H1 (cell line): ENCODE results near the gene CCDC71L. TPM values are rescaled to one million over a fixed set of nuclear protein-coding genes. Genes with fewer than 3 reads are reported as not detected.

Experiments
- CTCF ChIA-PET: fragments of 300-600 bp; sonication (Branson Sonifier 250); formaldehyde crosslinking; loops from one replicate; lab custom pipeline; 2021; ENCODE audit not compliant: partially characterized antibody; lab: Charles Lee
- POLR2A ChIA-PET: fragments of 300-600 bp; sonication (Branson Sonifier 250); formaldehyde crosslinking; loops from one replicate; lab custom pipeline; 2021; ENCODE audit warnings: inconsistent platforms; ENCODE audit not compliant: partially characterized antibody; lab: Charles Lee
- DNase-seq, 2 experiments: peaks; one replicate each; pipeline versions ENCODE4 v3.0.0 to v3.0.0-alpha.2; 2010 to 2022; ENCODE audit warnings: low spot score in 2 of 2, low read depth in 1 of 2, mixed read lengths in 1 of 2
- FAIRE-seq: peaks from 2 replicates; lab custom pipeline; 2011; peaks lifted over from hg19 to GRCh38; lab: Jason Lieb, UNC
- H2AFZ ChIP-seq: 2 replicates; pipeline ENCODE4 v1.8.1; 2012; ENCODE audit warnings: low read length, inconsistent platforms
- H2AK5ac ChIP-seq: 2 replicates; pipeline ENCODE4 v1.6.1; 2013; ENCODE audit warnings: low read depth, low read length
- H2BK120ac ChIP-seq: replicated peaks from 2 replicates; pipeline ENCODE3; 2013; ENCODE audit warnings: low read depth, low read length, inconsistent platforms
- H2BK12ac ChIP-seq: 2 replicates; pipeline ENCODE4 v1.6.1; 2013; ENCODE audit warnings: low read depth, low read length
- H2BK15ac ChIP-seq: 2 replicates; pipeline ENCODE4 v1.6.1; 2013; ENCODE audit warnings: low read length
- H2BK20ac ChIP-seq: 2 replicates; pipeline ENCODE4 v1.6.1; 2013; ENCODE audit warnings: low read length
- H2BK5ac ChIP-seq: 2 replicates; pipeline ENCODE4 v1.6.1; 2013; ENCODE audit warnings: low read depth, low read length
- H3K14ac ChIP-seq: 2 replicates; pipeline ENCODE4 v1.6.1; 2013; ENCODE audit warnings: inconsistent platforms; ENCODE audit not compliant: insufficient read length
- H3K18ac ChIP-seq: 2 replicates; pipeline ENCODE4 v1.6.1; 2013; ENCODE audit warnings: low read length; ENCODE audit errors: extremely low read depth
- H3K23ac ChIP-seq: 2 replicates; pipeline ENCODE4 v1.6.1; 2013; ENCODE audit warnings: inconsistent platforms; ENCODE audit not compliant: insufficient read length
- H3K23me2 ChIP-seq: 2 replicates; pipeline ENCODE4 v1.6.1; 2013; ENCODE audit warnings: low read depth, low read length
- H3K27ac ChIP-seq: 2 replicates; pipeline ENCODE4 v1.6.1; 2011; ENCODE audit warnings: low read depth, low read length, inconsistent platforms
- H3K27me3 ChIP-seq, 4 experiments: replicated peaks in 1 of 4; 1 replicate in 1 of 4; 2 replicates in 3 of 4; pipeline versions ENCODE4 v1.6.1 to v1.8.1; 2011 to 2013; ENCODE audit warnings: low read length in 3 of 4, mild to moderate bottlenecking in 3 of 4, inconsistent platforms in 2 of 4, mixed read lengths in 2 of 4, moderate library complexity in 1 of 4; ENCODE audit not compliant: control insufficient read depth in 3 of 4, insufficient read depth in 3 of 4; ENCODE audit errors: extremely low read depth in 1 of 4
- H3K36me3 ChIP-seq, 4 experiments: 2 replicates each; pipeline versions ENCODE4 v1.6.1 to v1.8.1; 2011 to 2013; ENCODE audit warnings: mild to moderate bottlenecking in 4 of 4, low read length in 3 of 4, moderate library complexity in 2 of 4, control low read depth in 1 of 4, inconsistent platforms in 1 of 4; ENCODE audit not compliant: insufficient read depth in 4 of 4, control insufficient read depth in 2 of 4
- H3K4ac ChIP-seq: replicated peaks from 2 replicates; pipeline ENCODE3; 2013; ENCODE audit warnings: low read length, low read depth, mixed read lengths, inconsistent platforms; ENCODE audit not compliant: insufficient read length
- H3K4me1 ChIP-seq, 4 experiments: replicated peaks in 1 of 4; 1 replicate in 1 of 4; 2 replicates in 3 of 4; pipeline versions ENCODE4 v1.6.1 to v1.8.1; 2011 to 2013; ENCODE audit warnings: low read length in 3 of 4, inconsistent platforms in 2 of 4, mixed read lengths in 1 of 4; ENCODE audit not compliant: insufficient read depth in 4 of 4, control insufficient read depth in 3 of 4
- H3K4me2 ChIP-seq, 2 experiments: 2 replicates each; pipeline versions ENCODE4 v1.6.1 to v1.8.1; 2011 to 2013; ENCODE audit warnings: low read depth in 2 of 2, low read length in 2 of 2, control low read depth in 1 of 2, inconsistent platforms in 1 of 2, mild to moderate bottlenecking in 1 of 2; ENCODE audit not compliant: insufficient read depth in 1 of 2
- H3K4me3 ChIP-seq, 4 experiments: fragments of 200-600, 300-600 bp in 1 of 4; sonication (generic), shearing (Covaris generic), sonication (Bioruptor Twin) in 1 of 4; 2 replicates each; pipeline versions ENCODE4 v1.5.1 to v1.8.1; 2011 to 2016; ENCODE audit warnings: low read length in 4 of 4, low read depth in 3 of 4, control low read depth in 2 of 4, inconsistent platforms in 2 of 4, mild to moderate bottlenecking in 2 of 4, mixed read lengths in 1 of 4, moderate library complexity in 1 of 4; ENCODE audit not compliant: insufficient read depth in 2 of 4; ENCODE audit errors: extremely low read depth in 1 of 4
- H3K56ac ChIP-seq: replicated peaks from 2 replicates; pipeline ENCODE3; 2013; ENCODE audit warnings: low read depth, mild to moderate bottlenecking, mixed read lengths, low read length, inconsistent platforms; ENCODE audit not compliant: insufficient read length
- H3K79me1 ChIP-seq: 2 replicates; pipeline ENCODE4 v1.6.1; 2013; ENCODE audit warnings: low read depth, low read length, control low read depth
- H3K79me2 ChIP-seq, 2 experiments: 2 replicates each; pipeline versions ENCODE4 v1.6.1 to v1.8.1; 2012 to 2013; ENCODE audit warnings: low read length in 2 of 2, mild to moderate bottlenecking in 2 of 2, inconsistent platforms in 1 of 2; ENCODE audit not compliant: insufficient read depth in 2 of 2, control insufficient read depth in 1 of 2
- H3K9ac ChIP-seq, 4 experiments: replicated peaks in 1 of 4; 1 replicate in 1 of 4; 2 replicates in 3 of 4; pipeline versions ENCODE4 v1.6.1 to v1.8.1; 2011 to 2013; ENCODE audit warnings: low read depth in 3 of 4, low read length in 3 of 4, control low read depth in 2 of 4, mild to moderate bottlenecking in 2 of 4, moderate library complexity in 2 of 4, inconsistent platforms in 1 of 4; ENCODE audit errors: extremely low read depth in 1 of 4
- H3K9me3 ChIP-seq, 2 experiments: 2 replicates each; pipeline versions ENCODE4 v1.6.1 to v1.8.1; 2012 to 2013; ENCODE audit warnings: mild to moderate bottlenecking in 2 of 2, moderate library complexity in 2 of 2, control low read depth in 1 of 2, inconsistent platforms in 1 of 2, low read depth in 1 of 2, low read length in 1 of 2, mixed read lengths in 1 of 2; ENCODE audit not compliant: insufficient read depth in 2 of 2
- H4K20me1 ChIP-seq, 2 experiments: replicated peaks in 1 of 2; 2 replicates each; pipeline versions ENCODE3 to v1.8.1; 2011 to 2013; ENCODE audit warnings: inconsistent platforms in 2 of 2, low read length in 2 of 2, mild to moderate bottlenecking in 1 of 2; ENCODE audit not compliant: insufficient read depth in 2 of 2, control insufficient read depth in 1 of 2
- H4K5ac ChIP-seq: 2 replicates; pipeline ENCODE4 v1.6.1; 2013; ENCODE audit warnings: low read length, low read depth, mixed read lengths, inconsistent platforms; ENCODE audit not compliant: insufficient read length
- H4K8ac ChIP-seq: 2 replicates; pipeline ENCODE4 v1.8.0; 2013; ENCODE audit warnings: mild to moderate bottlenecking, moderate library complexity, low read length, inconsistent platforms; ENCODE audit not compliant: insufficient read depth; ENCODE audit errors: extremely low read depth
- H4K91ac ChIP-seq: replicated peaks from 2 replicates; pipeline ENCODE3; 2013; ENCODE audit warnings: low read length, mixed read lengths, inconsistent platforms; ENCODE audit not compliant: insufficient read length
- CBX8 ChIP-seq: fragments of 300-800, 300-1000 bp; sonication (generic); IDR thresholded peaks from 2 replicates; pipeline ENCODE4 v1.7.1; 2016; ENCODE audit warnings: low read depth, low read length, borderline replicate concordance
- CHD2 ChIP-seq: IDR thresholded peaks from 2 replicates; pipeline ENCODE4 v1.6.1; 2012; ENCODE audit warnings: low read length, improper control_type of control experiment
- CTBP2 ChIP-seq: IDR thresholded peaks from 2 replicates; pipeline ENCODE4 v1.7.0; 2011; ENCODE audit warnings: borderline replicate concordance, mild to moderate bottlenecking, moderate library complexity, mixed read lengths, low read length; ENCODE audit not compliant: insufficient read depth, insufficient read length
- FOSL1 ChIP-seq: IDR thresholded peaks from 2 replicates; pipeline ENCODE4 v1.6.1; 2011; ENCODE audit warnings: mild to moderate bottlenecking, low read depth, low read length, moderate library complexity; ENCODE audit not compliant: insufficient read depth
- HDAC6 ChIP-seq: IDR thresholded peaks from one replicate; pipeline ENCODE4 v1.7.1; 2012; ENCODE audit warnings: low read depth, mild to moderate bottlenecking, inconsistent platforms, low read length, moderate library complexity
- JUND ChIP-seq: IDR thresholded peaks from 2 replicates; pipeline ENCODE4 v1.6.1; 2011; ENCODE audit warnings: mild to moderate bottlenecking, improper control_type of control experiment, low read length
- KDM5A ChIP-seq: fragments of 200-600 bp; IDR thresholded peaks from 2 replicates; pipeline ENCODE4 v1.7.1; 2012; ENCODE audit warnings: mild to moderate bottlenecking, low read length, inconsistent platforms, mixed read lengths
- RBBP5 ChIP-seq: IDR thresholded peaks from 2 replicates; pipeline ENCODE4 v1.7.1; 2012; ENCODE audit warnings: low read depth, mild to moderate bottlenecking, inconsistent platforms, low read length, moderate library complexity, borderline replicate concordance
- SP4 ChIP-seq: IDR thresholded peaks from 2 replicates; pipeline ENCODE4 v1.6.1; 2012; ENCODE audit warnings: low read length, inconsistent platforms
- SRF ChIP-seq: IDR thresholded peaks from 2 replicates; pipeline ENCODE4 v1.6.1; 2011; ENCODE audit warnings: mild to moderate bottlenecking, low read depth, low read length, moderate library complexity
- SUZ12 ChIP-seq: fragments of 200-600 bp; sonication (generic); IDR thresholded peaks from 2 replicates; pipeline ENCODE4 v1.6.1; 2012; ENCODE audit warnings: mild to moderate bottlenecking, inconsistent platforms, low read length, moderate library complexity, mixed read lengths
- USF2 ChIP-seq: IDR thresholded peaks from 2 replicates; pipeline ENCODE4 v1.6.1; 2011; ENCODE audit warnings: low read length, improper control_type of control experiment
- WGBS, 2 experiments: shearing (Covaris generic) in 1 of 2; methylation state at CpG; one replicate each; pipeline versions ENCODE4 v1.1.6 to v1.1.7; 2013 to 2015; ENCODE audit warnings: low lambda C conversion rate in 2 of 2, mixed read lengths in 2 of 2, inconsistent platforms in 1 of 2, low coverage in 1 of 2, missing lambda C conversion rate in 1 of 2; ENCODE audit not compliant: insufficient replicate concordance in 2 of 2, insufficient coverage in 1 of 2, insufficient read length in 1 of 2; ENCODE audit errors: extremely low coverage in 1 of 2, missing lambda C conversion rate in 1 of 2; 5-methylcytosine and 5-hydroxymethylcytosine counted together
- polyA plus RNA-seq, 7 experiments: library from polyadenylated mRNA; depleted of rRNA in 3 of 7; stranded (reverse) in 5 of 7; unstranded in 2 of 7; fragments of >200 nt in 5 of 7; fragments of 200-250 nt in 2 of 7; gene quantifications; 1 replicate in 5 of 7; 2 replicates in 1 of 7; 4 replicates in 1 of 7; pipeline versions ENCODE4 v1.2.1 to v1.2.3, GENCODE V29; 2011 to 2013; ENCODE audit warnings: missing spikeins in 2 of 7, mixed read lengths in 2 of 7
- total RNA-seq: library from RNA; stranded (reverse); fragmentation: NEBNext Ultra II Directional; extraction: Animal tissue kit (Norgen Biotek cat#: 25700); gene quantifications from 2 replicates; pipeline ENCODE4 v1.2.1, GENCODE V29; 2021
- TF ChIP-seq, protein P1 (sequence below): IDR thresholded peaks from 2 replicates; pipeline ENCODE4 v1.6.1; 2012; ENCODE audit warnings: inconsistent platforms

The CCDC71L gene
- total and polyA plus RNA-seq, 2 of the 8 experiments (the other 6 are each of a cell fraction or from before 2014, with no cell fraction given): 12.5 to 16.7 TPM

- Histone ChIP-seq H4K5ac (no peak overlapping the region), H3K36me3 (no peaks in the 10 kb centered on the region), H2AFZ (no peak overlapping the region), H3K9me3 (no peaks in the 10 kb centered on the region), H3K9ac (no peak overlapping the region), H3K4me1 (no peaks in the 10 kb centered on the region), H3K4me2 (no peak overlapping the region), H3K4me3 (no peak overlapping the region), H4K20me1 (no peaks in the 10 kb centered on the region), H3K56ac (no peak overlapping the region), H3K18ac (no peak overlapping the region), H2BK20ac (no peak overlapping the region), H3K79me2 (no peaks in the 10 kb centered on the region), H2BK12ac (no peak overlapping the region), H4K8ac (no peak overlapping the region), H3K27ac (no peak overlapping the region), H2BK5ac (no peak overlapping the region), H3K27me3 (no peaks in the 10 kb centered on the region), H2AK5ac (no peak overlapping the region), H3K23me2 (no peaks in the 10 kb centered on the region; the same call in 1 of the 2 replicates), H2BK15ac (no peak overlapping the region), H3K14ac (no peak overlapping the region), H3K23ac (no peak overlapping the region), H4K91ac (no peak overlapping the region), H3K4ac (no peak overlapping the region), H2BK120ac (no peak overlapping the region), H3K79me1 (no peaks in the 10 kb centered on the region)
- no peak for DNase-seq
- ChIA-PET POLR2A (no interaction called here), CTCF (interaction anchor here (3.0 to 3.6 kb wide), 2 partner anchors 12 to 84 kb away, joined by 11 to 12 read pairs; no protein-coding TSS in a partner anchor)
- no peak for FAIRE-seq
- 82% methylated on average over 2 of the region's 2 CpGs; no CpG with 5 or more reads in 1 of the 2 experiments for WGBS, 2 experiments
- TF ChIP-seq HDAC6 (no peak), KDM5A (no peak), SRF (no peak), SP4 (no peak), CTBP2 (no peak), SUZ12 (no peak), CBX8 (no peak), CHD2 (no peak), JUND (no peak), RBBP5 (no peak), USF2 (no peak), FOSL1 (no peak)
- TF ChIP-seq, protein P1, sequence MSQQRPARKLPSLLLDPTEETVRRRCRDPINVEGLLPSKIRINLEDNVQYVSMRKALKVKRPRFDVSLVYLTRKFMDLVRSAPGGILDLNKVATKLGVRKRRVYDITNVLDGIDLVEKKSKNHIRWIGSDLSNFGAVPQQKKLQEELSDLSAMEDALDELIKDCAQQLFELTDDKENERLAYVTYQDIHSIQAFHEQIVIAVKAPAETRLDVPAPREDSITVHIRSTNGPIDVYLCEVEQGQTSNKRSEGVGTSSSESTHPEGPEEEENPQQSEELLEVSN: no peak
Measured at GRCh38 chr7:106652909-106653308, 8.0 kb downstream of the CCDC71L start.
